ENCODE measurements around the gene ENOPH1. TPM values are rescaled to one million over a fixed set of nuclear protein-coding genes. Genes with fewer than 3 reads are reported as not detected.

ENOPH1 gene
- total and polyA plus RNA-seq, 9 donors: 27.2 to 41.5 (median 32.3) TPM

GRCh38 chr4:82433791-82434190, 3.4 kb downstream of the ENOPH1 start:
- no peak overlapping the region for H3K27ac ChIP-seq (ENCODE audit: low read length)
- DNase-seq: no peak
- peaks cover 9% of the 10 kb centered on the region for H3K36me3 ChIP-seq (ENCODE audit: control insufficient read depth, insufficient read depth, low read length)
- H3K4me1 ChIP-seq (ENCODE audit: control insufficient read depth, insufficient read depth, low read length): peaks cover 8% of the 10 kb centered on the region
- no peaks in the 10 kb centered on the region for H3K27me3 ChIP-seq (ENCODE audit: control insufficient read depth, insufficient read depth, low read length)
- WGBS (ENCODE audit: insufficient coverage): no CpG with 5 or more reads among the region's 2 CpGs
- H3K9me3 ChIP-seq (replicated peaks; ENCODE audit: control insufficient read depth, low read depth, low read length): no peaks in the 10 kb centered on the region
- H3K4me3 ChIP-seq (ENCODE audit: low read length): no peak overlapping the region

GRCh38 chr4:82434949-82435348, 4.6 kb downstream of the ENOPH1 start:
- Histone ChIP-seq H3K27ac (ENCODE audit: low read length) (no peak overlapping the region), H3K4me3 (ENCODE audit: low read length) (no peak overlapping the region), H3K4me1 (ENCODE audit: control insufficient read depth, insufficient read depth, low read length) (peaks cover 8% of the 10 kb centered on the region), H3K36me3 (ENCODE audit: control insufficient read depth, insufficient read depth, low read length) (peaks cover 9% of the 10 kb centered on the region), H3K27me3 (ENCODE audit: control insufficient read depth, insufficient read depth, low read length) (no peaks in the 10 kb centered on the region), H3K9me3 (replicated peaks; ENCODE audit: control insufficient read depth, low read depth, low read length) (no peaks in the 10 kb centered on the region)
- DNase-seq: no peak
- 93% methylated on average over 2 of the region's 7 CpGs for WGBS (ENCODE audit: insufficient coverage)

GRCh38 chr4:82436130-82436529, 5.7 kb downstream of the ENOPH1 start:
- Histone ChIP-seq H3K27ac (ENCODE audit: low read length) (no peak overlapping the region), H3K9me3 (replicated peaks; ENCODE audit: control insufficient read depth, low read depth, low read length) (no peaks in the 10 kb centered on the region), H3K27me3 (ENCODE audit: control insufficient read depth, insufficient read depth, low read length) (no peaks in the 10 kb centered on the region), H3K4me1 (ENCODE audit: control insufficient read depth, insufficient read depth, low read length) (peaks cover 6% of the 10 kb centered on the region), H3K4me3 (ENCODE audit: low read length) (no peak overlapping the region), H3K36me3 (ENCODE audit: control insufficient read depth, insufficient read depth, low read length) (peaks cover 9% of the 10 kb centered on the region)
- DNase-seq: no peak
- 100% methylated on average over 3 of the region's 5 CpGs for WGBS (ENCODE audit: insufficient coverage)

- no peak overlapping the region for H3K4me3 ChIP-seq (ENCODE audit: low read length)
- H3K36me3 ChIP-seq (ENCODE audit: control insufficient read depth, insufficient read depth, low read length): peaks cover 9% of the 10 kb centered on the region
- H3K27me3 ChIP-seq (ENCODE audit: control insufficient read depth, insufficient read depth, low read length): no peaks in the 10 kb centered on the region
- H3K27ac ChIP-seq (ENCODE audit: low read length): no peak overlapping the region
- WGBS (ENCODE audit: insufficient coverage): 100% methylated on average over 1 of the region's 4 CpGs
- peaks cover 1% of the 10 kb centered on the region for H3K4me1 ChIP-seq (ENCODE audit: control insufficient read depth, insufficient read depth, low read length)
- no peaks in the 10 kb centered on the region for H3K9me3 ChIP-seq (replicated peaks; ENCODE audit: control insufficient read depth, low read depth, low read length)
- no peak for DNase-seq
These were observed 6.4 kb downstream of the ENOPH1 start for GRCh38 chr4:82436780-82437179.

DNA sequence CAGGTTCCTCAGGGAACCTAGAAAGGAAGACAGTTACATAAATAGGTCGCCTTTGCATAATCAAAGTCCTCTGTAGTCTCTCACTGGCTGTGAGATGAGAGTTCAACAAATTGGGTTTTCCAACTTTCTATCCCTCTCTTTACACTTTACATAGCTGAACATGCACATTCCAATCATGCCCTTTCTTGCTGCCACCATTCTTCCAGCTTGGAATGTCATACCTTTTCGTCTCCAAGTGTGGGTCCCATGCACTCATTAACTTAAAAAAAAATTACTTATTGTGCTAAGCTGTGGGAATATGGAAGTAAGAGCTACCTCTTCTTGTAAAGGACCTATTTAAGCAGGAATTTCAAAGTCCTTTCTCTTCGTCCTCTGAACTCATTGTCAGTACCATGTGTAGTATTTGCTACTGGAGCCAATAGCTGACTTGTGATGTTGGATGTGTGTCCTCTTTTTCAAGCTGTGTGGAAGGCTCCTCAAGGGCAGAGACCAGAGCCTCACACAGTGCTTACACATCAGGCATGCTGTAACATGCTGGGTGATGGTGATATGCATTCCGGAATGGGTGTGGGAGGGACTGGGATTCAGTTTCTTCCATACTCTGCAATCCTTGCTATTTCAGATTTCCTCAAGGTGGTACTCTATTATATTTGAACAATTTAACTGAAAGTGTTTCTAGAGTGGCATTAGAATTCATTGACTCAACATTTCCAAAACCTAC, 7.1 kb downstream of the ENOPH1 start:
- Histone ChIP-seq H3K4me1 (ENCODE audit: control insufficient read depth, insufficient read depth, low read length) (no peaks in the 10 kb centered on the region), H3K4me3 (ENCODE audit: low read length) (no peak overlapping the region), H3K36me3 (ENCODE audit: control insufficient read depth, insufficient read depth, low read length) (peaks cover 9% of the 10 kb centered on the region), H3K27ac (ENCODE audit: low read length) (no peak overlapping the region), H3K9me3 (replicated peaks; ENCODE audit: control insufficient read depth, low read depth, low read length) (no peaks in the 10 kb centered on the region), H3K27me3 (ENCODE audit: control insufficient read depth, insufficient read depth, low read length) (no peaks in the 10 kb centered on the region)
- no peak for DNase-seq
- 67% methylated on average over 1 of the region's 4 CpGs for WGBS (ENCODE audit: insufficient coverage)

DNA sequence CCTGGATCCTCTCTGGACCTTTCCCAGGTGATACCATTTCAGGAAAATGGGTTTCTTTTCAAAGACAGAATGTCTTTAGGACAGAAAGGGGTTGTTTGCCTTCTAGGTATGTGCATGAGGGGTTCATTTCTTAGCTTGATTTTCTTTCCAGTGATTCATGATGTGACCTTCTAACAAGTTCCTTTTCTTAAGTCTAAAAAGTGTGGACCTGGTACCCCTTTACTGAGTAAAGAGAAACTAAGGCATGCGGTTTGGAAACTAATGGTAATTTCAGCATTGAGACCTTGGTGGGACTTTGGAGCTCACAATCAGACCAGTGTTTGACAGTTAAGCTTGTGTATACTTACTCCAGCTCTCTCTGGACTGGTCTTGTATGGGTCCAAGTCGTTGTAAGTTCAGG, 8.7 kb downstream of the ENOPH1 start:
- Histone ChIP-seq H3K36me3 (ENCODE audit: control insufficient read depth, insufficient read depth, low read length) (peaks cover 7% of the 10 kb centered on the region), H3K4me3 (ENCODE audit: low read length) (no peak overlapping the region), H3K4me1 (ENCODE audit: control insufficient read depth, insufficient read depth, low read length) (no peaks in the 10 kb centered on the region), H3K9me3 (replicated peaks; ENCODE audit: control insufficient read depth, low read depth, low read length) (no peaks in the 10 kb centered on the region), H3K27ac (ENCODE audit: low read length) (no peak overlapping the region), H3K27me3 (ENCODE audit: control insufficient read depth, insufficient read depth, low read length) (no peaks in the 10 kb centered on the region)
- no peak for DNase-seq
- WGBS (ENCODE audit: insufficient coverage): 100% methylated on average over 1 of the region's 2 CpGs

DNA sequence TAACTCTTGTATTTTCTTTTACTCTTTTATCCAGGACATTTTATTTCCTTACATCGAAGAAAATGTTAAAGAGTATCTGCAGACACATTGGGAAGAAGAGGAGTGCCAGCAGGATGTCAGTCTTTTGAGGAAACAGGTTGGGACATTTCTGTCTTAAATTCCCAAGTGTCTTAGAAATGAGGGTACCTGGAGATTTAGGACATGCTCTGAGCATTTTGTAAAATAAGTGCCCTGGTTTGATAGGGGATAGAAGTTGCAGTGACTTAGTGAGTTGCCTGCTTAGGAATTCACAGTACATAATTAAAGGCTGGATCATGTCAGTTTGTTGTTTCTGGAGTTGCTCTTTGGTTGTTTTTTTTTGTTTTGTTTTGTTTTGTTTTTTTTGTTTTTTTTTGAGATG, 17.5 kb downstream of the ENOPH1 start:
- H3K36me3 ChIP-seq (ENCODE audit: control insufficient read depth, insufficient read depth, low read length): peaks cover 30% of the 10 kb centered on the region

DNA sequence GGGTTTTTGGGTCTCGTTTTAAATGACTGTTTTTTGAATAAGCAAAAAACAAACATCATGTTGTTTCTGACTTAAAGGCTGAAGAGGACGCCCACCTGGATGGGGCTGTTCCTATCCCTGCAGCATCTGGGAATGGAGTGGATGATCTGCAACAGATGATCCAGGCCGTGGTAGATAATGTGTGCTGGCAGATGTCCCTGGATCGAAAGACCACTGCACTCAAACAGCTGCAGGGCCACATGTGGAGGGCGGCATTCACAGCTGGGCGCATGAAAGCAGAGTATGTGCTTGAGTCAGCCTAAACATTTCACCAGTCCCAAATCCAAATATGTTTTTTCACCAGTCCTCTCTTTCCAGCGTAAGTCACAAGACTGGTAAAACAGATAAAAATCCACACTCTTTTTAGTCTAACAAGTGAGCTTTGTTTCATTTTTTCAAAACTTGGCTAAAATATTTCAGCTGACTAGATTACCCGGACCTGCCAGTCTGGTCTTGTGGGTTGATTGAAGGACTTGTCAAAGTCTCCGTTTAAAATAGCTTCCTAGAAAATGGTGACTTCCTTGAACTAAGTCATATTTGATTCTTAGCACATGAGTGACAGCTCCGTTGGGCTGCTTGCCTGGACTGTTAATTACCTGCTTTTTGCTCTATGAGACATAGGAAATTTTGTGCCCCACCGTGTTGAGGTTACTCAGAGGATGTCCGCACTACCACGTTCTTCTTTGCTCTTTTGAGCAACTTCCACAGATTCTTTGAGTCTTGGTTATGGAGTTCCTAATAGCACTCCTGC, 20.8 kb downstream of the ENOPH1 start:
- DNase-seq: peak; percentile 66
- WGBS (ENCODE audit: insufficient coverage): 53% methylated on average over 8 of the region's 13 CpGs
- no peaks in the 10 kb centered on the region for H3K4me1 ChIP-seq (ENCODE audit: control insufficient read depth, insufficient read depth, low read length)
- H3K27me3 ChIP-seq (ENCODE audit: control insufficient read depth, insufficient read depth, low read length): no peaks in the 10 kb centered on the region
- no peak overlapping the region for H3K27ac ChIP-seq (ENCODE audit: low read length)
- no peak overlapping the region for H3K4me3 ChIP-seq (ENCODE audit: low read length)
- peaks cover 42% of the 10 kb centered on the region for H3K36me3 ChIP-seq (ENCODE audit: control insufficient read depth, insufficient read depth, low read length)
- H3K9me3 ChIP-seq (replicated peaks; ENCODE audit: control insufficient read depth, low read depth, low read length): no peaks in the 10 kb centered on the region

More for the DNA sequence above, 17.5 kb downstream of the ENOPH1 start:
- H3K27me3 ChIP-seq (ENCODE audit: control insufficient read depth, insufficient read depth, low read length): no peaks in the 10 kb centered on the region
- no CpG with 5 or more reads among the region's 1 CpG for WGBS (ENCODE audit: insufficient coverage)
- no peaks in the 10 kb centered on the region for H3K9me3 ChIP-seq (replicated peaks; ENCODE audit: control insufficient read depth, low read depth, low read length)
- H3K4me3 ChIP-seq (ENCODE audit: low read length): no peak overlapping the region
- DNase-seq: no peak
- no peaks in the 10 kb centered on the region for H3K4me1 ChIP-seq (ENCODE audit: control insufficient read depth, insufficient read depth, low read length)
- H3K27ac ChIP-seq (ENCODE audit: low read length): no peak overlapping the region

GRCh38 chr4:82452026-82452425, 21.6 kb downstream of the ENOPH1 start:
- no peaks in the 10 kb centered on the region for H3K27me3 ChIP-seq (ENCODE audit: control insufficient read depth, insufficient read depth, low read length)
- H3K4me1 ChIP-seq (ENCODE audit: control insufficient read depth, insufficient read depth, low read length): no peaks in the 10 kb centered on the region
- 100% methylated on average over 2 of the region's 7 CpGs for WGBS (ENCODE audit: insufficient coverage)
- no peak for DNase-seq
- H3K9me3 ChIP-seq (replicated peaks; ENCODE audit: control insufficient read depth, low read depth, low read length): no peaks in the 10 kb centered on the region
- H3K36me3 ChIP-seq (ENCODE audit: control insufficient read depth, insufficient read depth, low read length): peaks cover 46% of the 10 kb centered on the region
- H3K27ac ChIP-seq (ENCODE audit: low read length): no peak overlapping the region
- H3K4me3 ChIP-seq (ENCODE audit: low read length): no peak overlapping the region

GRCh38 chr4:82457266-82457665, 26.9 kb downstream of the ENOPH1 start:
- H3K36me3 ChIP-seq (ENCODE audit: control insufficient read depth, insufficient read depth, low read length): peaks cover 45% of the 10 kb centered on the region
- H3K4me1 ChIP-seq (ENCODE audit: control insufficient read depth, insufficient read depth, low read length): no peaks in the 10 kb centered on the region
- 89% methylated on average over 4 of the region's 7 CpGs for WGBS (ENCODE audit: insufficient coverage)
- no peaks in the 10 kb centered on the region for H3K9me3 ChIP-seq (replicated peaks; ENCODE audit: control insufficient read depth, low read depth, low read length)
- H3K27ac ChIP-seq (ENCODE audit: low read length): no peak overlapping the region
- no peak for DNase-seq
- no peaks in the 10 kb centered on the region for H3K27me3 ChIP-seq (ENCODE audit: control insufficient read depth, insufficient read depth, low read length)
- no peak overlapping the region for H3K4me3 ChIP-seq (ENCODE audit: low read length)
